Measurements from ENCODE around the gene PRDM1. TPM values are rescaled to one million over a fixed set of nuclear protein-coding genes. Genes with fewer than 3 reads are reported as not detected.

PRDM1 gene
- total RNA-seq, 4 donors from 2014 or later: 5.3 to 13.4 (median 10.6) TPM

GRCh38 chr6:106118835-106119431, 32.8 kb downstream of the PRDM1 start:
- no peak for TF ChIP-seq CTCF (IDR thresholded peaks at IDR 0.05; ENCODE audit: low read depth)

GRCh38 chr6:106119546-106119945, 33.4 kb downstream of the PRDM1 start:
- TF ChIP-seq CTCF (IDR thresholded peaks at IDR 0.05; ENCODE audit: low read depth): no peak

- TF ChIP-seq CTCF (IDR thresholded peaks at IDR 0.05; ENCODE audit: low read depth): no peak
These were observed 33.9 kb downstream of the PRDM1 start for GRCh38 chr6:106120006-106120405.

- TF ChIP-seq CTCF (IDR thresholded peaks at IDR 0.05; ENCODE audit: low read depth): no peak
These were observed 34.3 kb downstream of the PRDM1 start for GRCh38 chr6:106120406-106120805.

GRCh38 chr6:106122306-106122918, 36.3 kb downstream of the PRDM1 start:
- no peak for TF ChIP-seq CTCF (IDR thresholded peaks at IDR 0.05; ENCODE audit: low read depth)

- TF ChIP-seq CTCF (IDR thresholded peaks at IDR 0.05; ENCODE audit: low read depth): no peak
These were observed 37.0 kb downstream of the PRDM1 start for GRCh38 chr6:106122938-106123656.

GRCh38 chr6:106124015-106124414, 37.9 kb downstream of the PRDM1 start:
- TF ChIP-seq CTCF (IDR thresholded peaks at IDR 0.05; ENCODE audit: low read depth): no peak

Data from subcutaneous adipose tissue (tissue), 4 donors.